K562 (cell line): ENCODE measurements around the gene OR51B2.

Source experiments
- CHD2 ChIP-seq: IDR thresholded peaks from 2 replicates; pipeline ENCODE4 v1.6.1; 2011; ENCODE audit warnings: low read depth, low read length
- ZNF316 ChIP-seq: fragments of 450-650 bp; IDR thresholded peaks from 2 replicates; pipeline ENCODE4 v1.6.1; 2016

DNA sequence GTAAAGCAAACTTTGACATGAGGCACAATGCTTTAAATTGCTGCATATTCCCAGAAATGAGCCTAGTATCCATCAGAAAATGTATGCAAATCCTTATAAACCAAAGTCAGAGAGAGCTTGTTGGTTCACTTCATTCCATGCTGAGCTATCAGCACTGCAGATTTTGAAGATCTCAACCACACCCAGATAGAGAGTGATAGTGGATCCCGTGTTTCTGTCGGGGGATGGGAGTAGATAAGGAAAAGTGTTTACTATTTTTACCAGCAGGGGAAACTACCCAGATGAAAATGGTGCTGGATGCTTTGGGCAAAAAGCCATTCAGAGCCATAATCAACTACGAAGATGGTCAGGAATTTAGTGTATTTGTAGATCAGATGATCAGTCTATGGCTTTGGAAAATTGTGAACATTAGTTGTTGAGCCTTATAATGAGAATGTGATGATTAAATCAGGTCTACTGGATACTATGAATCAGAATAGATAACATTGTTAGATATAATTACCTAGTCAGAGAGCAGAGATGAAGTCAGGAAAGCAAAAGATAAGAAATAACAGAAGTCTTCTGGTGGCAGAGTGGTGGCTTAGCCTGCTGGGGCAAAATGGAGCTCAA is 38.0 kb upstream of the OR51B2 start:
- TF ChIP-seq CHD2 (no peak), ZNF316 (no peak)
